HuH-7 (cell line): Measurements from ENCODE around the gene AAGAB.
"Not testable (repeated sequence)": the region's sequence is repeated elsewhere in the genome, so short reads cannot be mapped to it uniquely, and the experiment has no call there.

Experiments used
- DNase-seq: peaks from one replicate; pipeline ENCODE4 v3.0.0; 2011; ENCODE audit warnings: low spot score

AAGAB gene

GRCh38 chr15:67171471-67171870 lies 83.0 kb downstream of the AAGAB start:
- no peak for DNase-seq

- no peak for DNase-seq
Measured at GRCh38 chr15:67170143-67170925, 84.1 kb downstream of the AAGAB start.

GRCh38 chr15:67168694-67169093 lies 85.8 kb downstream of the AAGAB start:
- no peak for DNase-seq

DNA sequence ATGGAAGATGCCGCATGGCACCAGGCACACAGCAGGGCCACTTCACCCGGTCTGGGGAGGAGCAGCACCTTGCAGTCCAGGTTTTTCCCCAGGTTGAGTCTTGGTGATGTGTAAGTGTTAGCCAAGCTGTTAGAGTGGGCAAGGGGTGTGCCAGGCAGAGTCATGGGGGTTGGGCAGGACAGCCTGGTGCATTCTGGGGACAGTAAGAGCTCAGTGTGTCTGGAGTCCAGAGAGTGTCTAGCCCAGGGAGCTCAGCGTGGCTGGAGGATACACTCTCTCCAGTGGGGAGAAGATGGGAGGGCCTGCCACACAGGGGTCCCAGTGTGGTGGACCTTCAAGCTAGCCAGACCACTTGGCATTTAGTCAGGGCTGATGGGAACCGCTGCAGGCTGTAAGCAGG lies 87.4 kb downstream of the AAGAB start:
- DNase-seq = no peak

DNA sequence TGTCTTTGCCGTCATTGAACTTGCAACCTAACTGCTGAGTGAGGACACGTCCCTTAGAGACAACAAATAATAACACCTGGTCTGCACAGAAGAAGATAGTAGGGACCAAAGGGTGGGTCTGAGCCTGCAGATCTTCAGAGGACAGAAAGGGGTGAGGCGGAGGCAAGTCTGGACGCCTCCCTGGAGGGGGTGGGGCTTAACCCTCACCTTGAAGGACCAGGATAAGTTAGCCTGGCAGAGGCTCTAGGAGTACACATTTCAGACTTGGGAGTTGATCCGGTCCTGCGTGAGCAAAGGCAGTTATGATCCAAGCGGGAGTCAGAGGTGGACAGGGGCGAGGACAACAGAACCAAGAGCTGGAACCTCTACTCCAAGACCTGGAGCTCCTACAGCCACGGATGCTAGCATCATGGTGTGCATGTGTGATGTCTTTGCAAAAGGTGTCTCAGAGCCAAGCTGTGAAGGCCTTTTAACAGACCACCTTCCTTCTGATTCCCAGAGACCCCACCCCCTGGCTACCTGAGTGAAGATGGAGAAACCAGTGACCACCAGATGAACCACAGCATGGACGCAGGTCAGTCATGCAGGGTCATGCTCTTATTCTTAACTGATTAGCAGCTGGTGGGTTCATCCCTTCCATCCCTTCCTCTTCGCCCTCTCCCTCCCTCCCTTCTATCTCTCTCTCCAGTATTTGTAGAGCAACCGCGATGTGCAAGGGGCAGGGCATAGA lies 88.0 kb downstream of the AAGAB start:
- no peak for DNase-seq

- DNase-seq = no peak
Measured at GRCh38 chr15:67165254-67166253, 88.9 kb downstream of the AAGAB start.

DNA sequence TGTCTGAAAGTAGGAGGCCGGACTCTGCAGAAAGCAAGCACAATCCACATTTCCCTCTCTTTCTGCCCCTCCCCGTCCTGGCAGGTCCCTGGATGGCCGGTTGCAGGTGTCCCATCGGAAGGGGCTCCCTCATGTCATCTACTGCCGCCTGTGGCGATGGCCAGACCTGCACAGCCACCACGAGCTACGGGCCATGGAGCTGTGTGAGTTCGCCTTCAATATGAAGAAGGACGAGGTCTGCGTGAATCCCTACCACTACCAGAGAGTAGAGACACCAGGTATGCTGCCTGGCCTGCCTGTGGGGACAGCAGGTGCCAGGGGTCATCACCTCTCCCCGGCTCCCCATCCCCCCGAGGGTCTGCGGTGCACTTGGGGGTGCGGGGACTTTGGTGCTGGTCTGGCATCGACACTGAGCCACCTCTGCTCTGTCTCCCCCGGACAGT lies 89.6 kb downstream of the AAGAB start:
- DNase-seq = no peak

DNA sequence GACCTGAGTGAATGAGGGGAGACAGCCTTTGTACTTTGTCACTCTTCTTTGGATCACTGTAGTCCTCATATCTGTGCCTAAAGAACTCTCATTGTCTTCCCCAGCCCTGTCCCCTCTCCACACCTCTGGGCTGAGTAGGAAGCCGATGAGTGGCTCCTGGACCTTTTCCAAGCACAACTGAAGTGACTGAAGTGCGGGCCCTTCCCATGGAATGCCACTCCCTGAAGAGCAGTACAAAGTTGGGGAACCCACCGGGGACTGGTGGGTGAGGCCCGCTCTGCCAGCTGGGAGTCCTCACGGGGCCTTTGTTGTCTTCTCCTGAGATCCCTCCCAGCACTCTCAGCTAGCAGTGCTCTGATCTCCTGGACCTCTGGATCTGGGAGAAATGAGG lies 90.1 kb downstream of the AAGAB start:
- no peak for DNase-seq

DNA sequence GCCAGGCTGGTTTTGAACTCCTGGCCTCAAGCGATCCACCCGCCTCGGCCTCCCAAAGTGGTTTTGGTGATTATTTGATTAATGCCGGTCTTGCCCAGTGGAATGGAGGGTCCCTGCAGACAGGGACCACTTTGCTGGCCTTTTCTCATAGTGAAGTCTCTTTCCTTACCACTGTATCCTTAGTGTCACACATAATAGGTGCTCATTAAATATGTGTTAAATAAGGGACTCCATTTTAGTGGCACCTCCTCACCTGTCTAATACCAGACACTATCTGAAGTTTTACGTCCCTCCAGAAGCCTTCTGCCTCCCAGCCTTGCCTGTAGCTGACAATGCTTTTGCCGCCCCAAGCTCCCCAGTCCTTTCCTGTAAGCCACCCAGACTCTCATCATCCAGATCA lies 91.3 kb downstream of the AAGAB start:
- no peak for DNase-seq

GRCh38 chr15:67161881-67162280 lies 92.6 kb downstream of the AAGAB start:
- no peak for DNase-seq

DNA sequence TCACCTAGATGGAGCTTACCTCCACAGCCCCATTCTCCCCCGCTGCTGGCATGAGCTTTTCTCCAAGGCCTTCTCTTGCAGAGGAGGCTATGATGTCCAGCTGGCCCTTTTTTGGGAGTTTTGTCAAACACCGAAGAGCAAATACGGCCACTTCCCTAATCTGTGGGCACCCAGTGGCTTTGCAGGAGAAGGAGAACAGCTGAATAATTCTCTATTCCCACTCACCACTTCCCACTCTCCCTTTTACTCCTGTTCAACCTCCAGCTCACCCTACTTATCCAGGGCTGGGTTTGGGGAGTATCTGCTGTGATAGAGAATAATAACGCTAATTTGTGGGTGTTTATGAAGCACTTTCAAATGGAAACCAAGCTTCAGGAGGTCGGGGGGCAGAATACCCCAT lies 93.0 kb downstream of the AAGAB start:
- no peak for DNase-seq

DNA sequence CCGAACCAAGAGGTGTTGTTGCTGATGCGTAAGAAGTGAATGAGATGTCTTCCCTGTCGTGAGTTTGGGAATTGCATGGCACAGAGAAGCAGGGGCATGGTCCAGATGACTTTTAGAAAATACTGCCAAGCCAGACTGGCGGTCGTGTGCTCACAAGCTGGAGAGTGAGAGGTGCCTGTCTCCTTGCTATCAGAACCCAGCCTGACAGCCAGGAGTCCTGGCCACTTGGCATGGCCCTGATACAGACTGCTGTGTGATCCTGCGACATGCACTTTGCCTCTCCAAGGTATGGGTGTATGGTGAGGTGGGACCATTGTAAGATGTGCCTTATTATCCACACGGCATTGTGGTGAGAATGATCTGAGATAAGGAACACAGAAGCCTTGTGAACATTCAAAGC lies 96.1 kb downstream of the AAGAB start:
- no peak for DNase-seq

GRCh38 chr15:67157521-67158252 lies 96.8 kb downstream of the AAGAB start:
- no peak for DNase-seq

GRCh38 chr15:67156834-67157233 lies 97.6 kb downstream of the AAGAB start:
- no peak for DNase-seq

DNA sequence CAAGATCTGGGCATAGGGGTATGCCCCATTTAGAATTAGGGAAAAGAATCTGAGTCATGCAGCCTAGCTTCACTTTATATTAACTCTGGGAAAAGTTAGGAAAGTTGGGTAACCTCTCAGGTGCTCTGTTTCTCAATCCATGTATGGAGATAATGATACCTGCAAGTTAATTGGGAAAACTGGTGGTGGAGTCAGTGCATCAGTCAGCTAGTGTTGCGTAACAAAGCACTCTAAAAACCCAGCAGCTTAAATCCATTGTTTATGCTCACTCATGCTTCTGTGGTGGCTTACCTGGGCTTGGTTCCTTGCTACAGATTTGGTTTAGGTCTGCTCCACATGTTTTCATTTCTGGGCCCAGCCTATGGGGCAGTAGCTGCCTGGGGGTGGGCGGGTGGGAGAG lies 98.0 kb downstream of the AAGAB start:
- DNase-seq = no peak

GRCh38 chr15:67154249-67154648 lies 100.2 kb downstream of the AAGAB start:
- DNase-seq = no peak

GRCh38 chr15:67153044-67153443 lies 101.4 kb downstream of the AAGAB start:
- DNase-seq = not testable (repeated sequence)

GRCh38 chr15:67152429-67152828 lies 102.0 kb downstream of the AAGAB start:
- DNase-seq = no peak
